ENCODE data around the gene LRFN3.
"Not testable (repeated sequence)": the region's sequence is repeated elsewhere in the genome, so short reads cannot be mapped to it uniquely, and the experiment has no call there.

LRFN3 gene

GRCh38 chr19:35977446-35978222 is 41.5 kb downstream of the LRFN3 start:
- peak; percentile 21 to 56 for ATAC-seq

DNA sequence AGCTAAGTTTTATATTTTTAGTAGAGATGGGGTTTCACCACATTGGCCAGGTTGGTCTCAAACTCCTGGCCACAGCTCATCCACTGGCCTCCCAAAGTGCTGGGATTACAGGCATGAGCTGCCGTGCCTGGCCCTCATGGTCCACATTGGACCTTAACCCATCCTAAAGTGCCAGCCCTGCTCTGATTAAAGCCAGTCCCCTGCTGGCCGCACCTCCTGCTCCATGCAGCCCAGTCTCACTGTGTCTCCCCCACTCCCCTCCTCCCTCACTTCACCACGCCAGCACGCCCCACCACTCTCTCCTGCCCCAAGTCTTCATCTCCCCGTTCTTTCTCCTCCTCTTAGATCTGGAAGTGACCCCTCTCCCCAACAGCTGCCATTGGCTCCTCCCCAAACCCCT is 42.1 kb downstream of the LRFN3 start:
- ATAC-seq, result no peak

- no peak for ATAC-seq
Measured at GRCh38 chr19:35978832-35979365, 42.7 kb downstream of the LRFN3 start.

- not testable (repeated sequence) for ATAC-seq
Measured at GRCh38 chr19:35980997-35981396, 44.8 kb downstream of the LRFN3 start.

DNA sequence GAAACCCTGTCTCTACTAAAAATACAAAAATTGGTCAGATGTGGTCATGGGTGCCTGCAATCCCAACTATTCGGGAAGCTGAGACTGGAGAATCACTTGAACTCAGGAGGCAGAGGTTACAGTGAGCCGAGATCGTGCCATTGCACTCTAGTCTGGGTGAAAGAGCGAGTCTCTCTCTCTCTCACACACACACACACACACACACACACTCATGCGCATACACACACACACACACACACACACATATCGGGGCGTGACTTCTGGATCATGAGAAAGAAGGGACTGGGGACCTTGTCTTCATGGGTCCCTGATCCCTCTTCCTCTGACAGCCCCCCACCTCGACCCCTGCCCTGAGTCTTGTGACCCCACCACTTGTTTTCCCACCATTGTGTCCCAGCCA is 47.0 kb downstream of the LRFN3 start:
- no peak for ATAC-seq

DNA sequence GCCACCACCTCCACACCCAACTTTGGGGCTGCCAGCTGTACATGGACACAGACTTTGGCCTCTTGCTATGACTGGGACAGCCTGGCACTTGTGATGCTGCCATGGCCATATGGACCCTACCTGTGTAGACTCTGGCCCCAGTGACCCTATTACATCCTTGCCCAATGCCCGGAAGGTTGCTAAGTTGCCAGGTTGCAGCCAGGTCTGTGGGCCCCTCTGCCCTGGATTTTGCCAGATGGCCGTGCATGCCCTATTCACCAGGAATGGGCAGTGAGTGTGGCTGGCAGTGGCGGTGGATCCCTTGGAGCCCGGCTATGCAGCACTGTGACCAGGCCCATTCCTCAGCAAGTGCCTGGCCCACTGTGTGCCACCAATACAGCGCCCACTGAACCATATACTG is 49.9 kb downstream of the LRFN3 start:
- ATAC-seq, result no peak

GRCh38 chr19:35986664-35987570 is 50.7 kb downstream of the LRFN3 start:
- ATAC-seq, result peak; percentile 49 to 51

DNA sequence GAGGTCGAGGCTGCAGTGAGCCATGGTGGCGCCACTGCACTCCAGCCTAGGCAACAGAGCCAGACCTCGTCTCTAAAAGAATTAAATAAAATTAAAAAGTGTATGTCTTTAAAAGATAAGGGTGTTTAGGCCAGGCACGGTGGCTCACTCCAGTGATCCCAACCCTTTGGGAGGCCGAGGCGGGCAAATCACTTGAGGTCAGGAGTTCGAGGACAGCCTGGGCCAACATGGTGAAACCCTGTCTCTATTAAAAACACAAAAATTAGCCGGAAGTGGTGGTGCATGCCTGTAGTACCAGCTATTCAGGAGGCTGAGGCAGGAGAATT is 51.4 kb downstream of the LRFN3 start:
- no peak for ATAC-seq

GRCh38 chr19:35988824-35989223 is 52.6 kb downstream of the LRFN3 start:
- ATAC-seq, result no peak

DNA sequence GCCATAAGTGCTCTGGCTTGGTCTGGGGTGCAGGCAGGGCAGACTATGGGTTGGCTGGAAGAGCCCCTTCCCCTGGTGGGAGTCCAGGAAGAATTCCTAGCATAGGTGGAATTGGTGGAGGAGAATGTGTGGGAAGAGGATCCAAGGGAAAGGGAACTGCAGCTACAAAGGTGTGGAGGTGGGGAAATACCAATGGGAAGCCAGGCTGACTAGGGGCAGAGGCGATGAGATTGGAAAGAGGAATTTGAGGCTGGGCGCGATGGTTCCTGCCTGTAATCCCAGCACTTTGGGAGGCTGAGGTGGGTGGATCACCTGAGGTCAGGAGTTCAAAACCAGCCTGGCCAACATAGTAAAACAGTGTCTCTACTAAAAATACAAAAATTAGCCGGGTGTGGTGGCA is 54.0 kb downstream of the LRFN3 start:
- no peak for ATAC-seq

DNA sequence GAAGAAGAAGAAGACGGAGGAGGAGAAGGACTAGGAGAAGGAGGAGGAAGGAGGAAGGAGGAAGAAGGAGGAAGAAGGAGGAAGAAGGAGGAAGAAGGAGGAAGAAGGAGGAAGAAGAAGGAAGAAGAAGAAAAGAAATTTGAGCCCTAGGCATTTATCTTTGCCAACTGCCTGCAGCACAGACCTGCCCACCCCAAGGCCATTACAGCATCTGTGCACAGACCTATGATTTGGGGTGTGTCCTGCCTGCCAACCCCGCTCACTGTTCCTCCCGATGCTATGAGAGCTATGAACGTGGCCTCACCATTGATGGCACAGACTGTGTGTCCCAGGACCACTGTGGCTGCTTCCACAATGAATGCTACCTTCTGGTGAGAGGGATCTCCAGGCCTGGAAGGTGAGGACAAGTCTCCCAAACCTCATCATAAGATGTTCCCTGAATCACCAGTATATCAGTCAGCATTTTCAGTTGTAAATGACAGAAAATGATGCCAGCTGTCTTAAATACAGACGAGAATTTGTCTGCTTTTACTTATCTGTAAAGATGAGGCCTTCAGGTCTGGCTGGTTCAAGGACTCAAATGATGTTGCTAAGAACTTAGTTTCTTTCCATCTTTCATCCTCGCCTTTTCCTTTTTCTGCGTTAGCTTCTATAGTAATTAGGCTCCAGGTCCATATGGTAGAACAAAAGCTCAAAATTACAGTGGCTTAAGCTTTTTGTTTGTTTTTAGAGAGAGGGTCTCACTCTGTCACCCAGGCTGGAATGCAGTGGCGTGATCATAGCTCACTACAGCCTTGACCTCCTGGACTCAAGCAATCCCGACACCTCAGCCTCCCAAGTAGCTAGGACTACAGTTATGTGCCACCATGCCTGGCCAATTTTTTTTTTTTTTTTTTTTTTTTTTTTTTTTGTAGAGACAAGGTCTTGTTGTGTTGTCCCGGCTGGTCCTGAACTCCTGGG is 54.9 kb downstream of the LRFN3 start:
- no peak for ATAC-seq

DNA sequence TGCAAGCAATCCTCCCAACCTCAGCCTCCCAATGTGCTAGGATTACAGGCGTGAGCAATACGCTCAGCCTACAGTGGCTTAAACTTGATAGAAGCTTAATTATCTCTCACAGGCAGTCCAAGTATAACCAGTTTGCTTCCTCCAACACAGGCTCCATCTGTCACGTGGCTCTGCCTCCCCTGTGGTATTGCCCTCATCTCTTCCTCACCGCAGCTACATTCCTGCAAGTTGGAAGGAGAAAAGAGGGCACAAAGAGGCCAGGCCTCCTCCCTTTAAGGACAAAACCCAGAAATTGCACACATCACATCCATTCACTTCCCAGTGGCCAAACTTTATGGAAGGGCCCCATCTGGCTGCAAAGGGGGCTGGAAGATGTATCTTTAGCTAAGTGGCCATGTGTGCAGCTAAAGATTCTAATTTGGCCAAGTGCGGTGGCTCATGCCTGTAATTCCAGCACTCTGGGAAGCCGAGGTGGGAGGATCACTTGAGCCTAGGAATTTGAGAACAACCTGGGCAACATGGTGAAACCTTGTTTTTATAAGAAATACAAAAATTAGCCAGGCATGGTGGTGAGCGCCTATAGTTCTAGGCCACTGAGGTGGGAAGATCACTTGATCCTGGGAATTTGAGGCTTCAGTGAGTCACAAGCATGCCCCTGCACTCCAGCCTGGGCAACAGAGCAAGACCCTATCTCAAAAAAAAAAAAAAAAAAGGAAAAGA is 55.7 kb downstream of the LRFN3 start:
- no peak for ATAC-seq

- no peak for ATAC-seq
Measured at GRCh38 chr19:35992907-35993765, 57.0 kb downstream of the LRFN3 start.

DNA sequence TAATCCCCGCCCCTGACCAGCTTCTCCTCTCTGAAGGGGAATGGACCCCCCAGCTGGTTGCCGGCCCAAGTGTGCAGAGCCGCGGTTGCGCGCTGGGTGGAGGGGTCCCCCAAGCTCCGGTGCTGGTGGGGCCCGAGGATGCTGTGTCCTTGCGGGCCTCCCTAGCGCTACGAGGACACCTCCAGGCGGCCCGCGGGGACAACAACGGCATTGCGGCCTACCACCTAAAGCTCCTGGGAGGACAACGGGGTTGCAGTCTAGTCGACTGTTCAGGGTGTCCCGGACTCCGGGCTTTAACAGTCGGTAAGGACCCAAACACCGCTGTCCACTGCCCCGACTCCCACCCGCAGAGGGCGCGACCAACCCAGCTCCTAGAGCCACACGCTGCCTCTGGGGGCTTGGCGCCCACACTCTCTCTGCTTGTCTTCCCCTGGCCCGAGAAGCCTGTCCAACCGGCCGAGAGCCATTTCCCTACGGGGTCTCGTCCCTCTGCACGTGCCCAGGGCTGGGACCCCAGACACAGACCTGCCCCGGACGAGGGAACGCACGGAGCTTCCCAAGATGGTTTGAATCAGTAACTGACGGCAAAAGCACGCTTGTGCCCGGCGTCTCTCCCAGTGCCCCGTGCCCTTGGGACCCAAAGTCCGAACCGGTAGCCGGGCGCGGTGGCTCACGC is 57.9 kb downstream of the LRFN3 start:
- ATAC-seq, result no peak

All from activated CD4-positive, CD25-positive, alpha-beta regulatory T cell treated with anti-CD3 and anti-CD28 coated beads, Interleukin-2, amount 50 U/mL, for 24 hours (primary cell).